ENCODE results near the gene TFEB. TPM values are rescaled to one million over a fixed set of nuclear protein-coding genes. Genes with fewer than 3 reads are reported as not detected.

TFEB gene
- total and polyA plus RNA-seq, 2 of the 8 experiments (the other 6 are each of a cell fraction or from before 2014, with no cell fraction given) = 2.3 to 6.7 TPM

GRCh38 chr6:41679696-41680095 is 55.7 kb downstream of the TFEB start:
- Histone ChIP-seq H3K4me2 (ENCODE audit: insufficient read depth in 1 of 2, low read depth in 2 of 2, low read length in 2 of 2) (no peak overlapping the region), H3K9me3 (ENCODE audit: insufficient read depth in 2 of 2, low read depth in 1 of 2, low read length in 1 of 2) (no peaks in the 10 kb centered on the region), H3K14ac (ENCODE audit: insufficient read length) (no peak overlapping the region), H2BK20ac (ENCODE audit: low read length) (no peak overlapping the region), H2BK12ac (ENCODE audit: low read depth, low read length) (no peak overlapping the region), H3K23ac (ENCODE audit: insufficient read length) (no peak overlapping the region), H3K9ac (replicated peaks in 1 of 4; ENCODE audit: extremely low read depth in 1 of 4, low read depth in 3 of 4, low read length in 3 of 4) (no peak overlapping the region), H4K8ac (ENCODE audit: extremely low read depth, insufficient read depth, low read length) (no peak overlapping the region), H3K4me1 (replicated peaks in 1 of 4; ENCODE audit: control insufficient read depth in 3 of 4, insufficient read depth in 4 of 4, low read length in 3 of 4) (peaks cover 0 to 30% (median 15%) of the 10 kb centered on the region in 4 experiments; a peak in 6 of 7 replicates), H3K36me3 (ENCODE audit: control insufficient read depth in 2 of 4, insufficient read depth in 4 of 4, low read length in 3 of 4) (no peaks in the 10 kb centered on the region), H2AFZ (ENCODE audit: low read length) (no peak overlapping the region), H3K56ac (replicated peaks; ENCODE audit: insufficient read length, low read depth, low read length) (no peak overlapping the region), H3K79me1 (ENCODE audit: low read depth, low read length) (no peaks in the 10 kb centered on the region), H3K27ac (ENCODE audit: low read depth, low read length) (no peak overlapping the region), H4K5ac (ENCODE audit: insufficient read length, low read depth, low read length) (no peak overlapping the region), H3K4me3 (ENCODE audit: extremely low read depth in 1 of 4, insufficient read depth in 2 of 4, low read depth in 3 of 4, low read length in 4 of 4) (no peak overlapping the region), H3K23me2 (ENCODE audit: low read depth, low read length) (peaks cover 6% of the 10 kb centered on the region; the same call in 1 of the 2 replicates), H3K79me2 (ENCODE audit: control insufficient read depth in 1 of 2, insufficient read depth in 2 of 2, low read length in 2 of 2) (no peaks in the 10 kb centered on the region), H4K20me1 (replicated peaks in 1 of 2; ENCODE audit: control insufficient read depth in 1 of 2, insufficient read depth in 2 of 2, low read length in 2 of 2) (no peaks in the 10 kb centered on the region), H2BK120ac (replicated peaks; ENCODE audit: low read depth, low read length) (no peak overlapping the region), H3K4ac (replicated peaks; ENCODE audit: insufficient read length, low read depth, low read length) (no peak overlapping the region), H2BK15ac (ENCODE audit: low read length) (no peak overlapping the region), H4K91ac (replicated peaks; ENCODE audit: insufficient read length, low read length) (no peak overlapping the region), H2BK5ac (ENCODE audit: low read depth, low read length) (no peak overlapping the region; the same call in 1 of the 2 replicates), H3K18ac (ENCODE audit: extremely low read depth, low read length) (peak overlapping the region; percentile 51; the same call in 1 of the 2 replicates), H3K27me3 (replicated peaks in 1 of 4; ENCODE audit: control insufficient read depth in 3 of 4, extremely low read depth in 1 of 4, insufficient read depth in 3 of 4, low read length in 3 of 4) (peaks cover 0 to 12% (median 8%) of the 10 kb centered on the region in 4 experiments; a peak in 6 of 7 replicates), H2AK5ac (ENCODE audit: low read depth, low read length) (no peak overlapping the region)
- WGBS, 2 experiments (ENCODE audit: extremely low coverage in 1 of 2, insufficient coverage in 1 of 2, insufficient read length in 1 of 2, insufficient replicate concordance in 2 of 2, low coverage in 1 of 2, low lambda C conversion rate in 2 of 2, missing lambda C conversion rate in 1 of 2) = 93% methylated on average over 9 of the region's 9 CpGs; no CpG with 5 or more reads in 1 of the 2 experiments
- no peak for FAIRE-seq
- no peak for DNase-seq (ENCODE audit: low read depth in 1 of 2, low spot score in 2 of 2)
- ChIA-PET POLR2A (ENCODE audit: partially characterized antibody) (interaction anchor here (1.0 to 1.2 kb wide), 2 partner anchors 77 to 308 kb away, joined by 3 read pairs; no protein-coding TSS in a partner anchor), CTCF (ENCODE audit: partially characterized antibody) (interaction anchor here (0.6 to 6.4 kb wide), 21 partner anchors 9 to 312 kb away, joined by 3 to 164 read pairs (median 5); partner anchors contain the start of gene MDFI)
- no peak for TF ChIP-seq EZH2 (IDR thresholded peaks at IDR 0.05; ENCODE audit: low read depth, low read length, severe bottlenecking)
- no peak for TF ChIP-seq SIX5 (IDR thresholded peaks at IDR 0.05; ENCODE audit: low read depth, low read length)
- no peak for TF ChIP-seq KDM4A (IDR thresholded peaks at IDR 0.05; ENCODE audit: low read depth, low read length, severe bottlenecking)
- no peak for TF ChIP-seq BACH1 (IDR thresholded peaks at IDR 0.05; ENCODE audit: low read length)
- TF ChIP-seq PHF8 (conservative IDR thresholded peaks at IDR 0.05; ENCODE audit: low read depth, low read length) = no peak
- TF ChIP-seq SIRT6 (IDR thresholded peaks at IDR 0.05; ENCODE audit: low read length) = no peak
- TF ChIP-seq SUZ12 (IDR thresholded peaks at IDR 0.05; ENCODE audit: low read length) = no peak
- no peak for TF ChIP-seq RFX5 (IDR thresholded peaks at IDR 0.05; ENCODE audit: borderline replicate concordance, low read depth, low read length)
- TF ChIP-seq NANOG (IDR thresholded peaks at IDR 0.05; ENCODE audit: insufficient read depth, low read depth, low read length, poor library complexity, severe bottlenecking) = no peak
- TF ChIP-seq CEBPB (IDR thresholded peaks at IDR 0.05; ENCODE audit: low read depth, low read length) = no peak
